MM.1S (cell line): ENCODE measurements around the gene MARS2.
"Not testable (repeated sequence)": the region's sequence is repeated elsewhere in the genome, so short reads cannot be mapped to it uniquely, and the experiment has no call there.

ENCODE experiments used
- DNase-seq: peaks from one replicate; pipeline ENCODE4 v3.0.0-alpha.2; 2015
- H2AFZ ChIP-seq: fragments of 300-600 bp; sonication (generic); 2 replicates; pipeline ENCODE4 v1.6.0; 2016; ENCODE audit warnings: antibody characterized with exemption, low read length
- H3F3A ChIP-seq: fragments of 300-600 bp; sonication (generic); 2 replicates; pipeline ENCODE4 v1.6.1; 2016; ENCODE audit warnings: mild to moderate bottlenecking, antibody characterized with exemption, low read length, moderate library complexity, mixed read lengths; ENCODE audit not compliant: insufficient read depth
- H3K27ac ChIP-seq: fragments of 300-600 bp; sonication (generic); 2 replicates; pipeline ENCODE4 v1.5.1; 2016; ENCODE audit warnings: mild to moderate bottlenecking, low read length
- H3K27me3 ChIP-seq: fragments of 300-600 bp; sonication (generic); replicated peaks from 2 replicates; pipeline ENCODE4 v1.6.0; 2016; ENCODE audit warnings: low read length; ENCODE audit not compliant: insufficient read depth
- H3K36me3 ChIP-seq: fragments of 300-600 bp; sonication (generic); replicated peaks from 2 replicates; pipeline ENCODE4 v1.6.1; 2016; ENCODE audit warnings: mild to moderate bottlenecking, low read length, mixed read lengths; ENCODE audit not compliant: insufficient read depth
- H3K4me1 ChIP-seq: fragments of 300-600 bp; sonication (generic); 2 replicates; pipeline ENCODE4 v1.6.1; 2016; ENCODE audit warnings: low read length, mixed read lengths
- H3K4me2 ChIP-seq: fragments of 300-600 bp; sonication (generic); 2 replicates; pipeline ENCODE4 v1.6.0; 2016; ENCODE audit warnings: low read depth, low read length
- H3K4me3 ChIP-seq: fragments of 300-600 bp; sonication (generic); 2 replicates; pipeline ENCODE4 v1.5.1; 2016; ENCODE audit warnings: low read length, mixed read lengths
- H3K79me2 ChIP-seq: fragments of 300-600 bp; sonication (generic); 2 replicates; pipeline ENCODE4 v1.6.1; 2016; ENCODE audit warnings: mixed run types, low read length, mixed read lengths
- H3K9ac ChIP-seq: fragments of 300-600 bp; sonication (generic); 2 replicates; pipeline ENCODE4 v1.6.1; 2016; ENCODE audit warnings: low read length, mixed read lengths
- H3K9me2 ChIP-seq: fragments of 300-600 bp; sonication (generic); replicated peaks from 2 replicates; pipeline ENCODE4 v1.6.1; 2016; ENCODE audit warnings: mild to moderate bottlenecking, low read length, mixed read lengths; ENCODE audit not compliant: insufficient read depth
- H3K9me3 ChIP-seq: fragments of 300-600 bp; sonication (generic); replicated peaks from 2 replicates; pipeline ENCODE4 v1.6.1; 2016; ENCODE audit warnings: mild to moderate bottlenecking, low read length, mixed read lengths; ENCODE audit not compliant: insufficient read depth
- H4K20me1 ChIP-seq: fragments of 300-600 bp; sonication (generic); 2 replicates; pipeline ENCODE4 v1.6.1; 2016; ENCODE audit warnings: mild to moderate bottlenecking, low read length, moderate library complexity, mixed read lengths; ENCODE audit not compliant: insufficient read depth
- CTCF ChIP-seq: fragments of 300-600 bp; sonication (generic); IDR thresholded peaks from 2 replicates; pipeline ENCODE4 v1.5.1; 2016; ENCODE audit warnings: antibody characterized with exemption, low read length, mixed read lengths
- EZH2 ChIP-seq: fragments of 300-600 bp; sonication (generic); optimal IDR thresholded peaks from 2 replicates; pipeline ENCODE3; 2017; ENCODE audit warnings: low read depth, mild to moderate bottlenecking, antibody characterized with exemption, low read length, mixed read lengths
- EZH2phosphoT487 ChIP-seq: fragments of 300-600 bp; sonication (generic); IDR thresholded peaks from 2 replicates; pipeline ENCODE4 v1.6.1; 2018; ENCODE audit warnings: antibody characterized with exemption, low read length

MARS2 gene

DNA sequence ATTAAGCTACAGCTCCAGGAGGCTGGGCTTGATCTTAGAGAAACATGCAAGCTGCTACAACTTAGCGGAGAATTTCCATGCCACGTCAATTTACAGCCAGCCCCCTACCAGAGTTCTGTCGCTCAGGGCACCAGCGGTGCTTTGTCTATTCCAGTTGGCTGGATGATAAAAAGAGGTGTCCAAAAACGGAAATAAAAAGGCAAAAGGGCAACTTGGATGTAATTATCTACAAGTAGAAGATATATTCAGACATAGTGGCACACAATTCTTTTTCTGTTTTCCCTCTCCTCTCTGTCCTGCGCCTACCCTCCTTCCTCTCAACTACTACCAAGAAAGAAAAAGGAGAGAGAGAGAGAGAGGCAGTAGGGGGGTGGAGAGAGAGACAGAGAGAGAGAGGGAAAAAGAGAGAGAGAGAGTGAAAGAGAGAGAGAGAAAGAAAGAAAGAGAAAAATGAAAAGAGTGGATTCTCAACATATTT is 29.4 kb upstream of the MARS2 start:
- H3K9me2 ChIP-seq: no peaks in the 10 kb centered on the region
- H2AFZ ChIP-seq: no peak overlapping the region
- no peaks in the 10 kb centered on the region for H3F3A ChIP-seq
- H3K4me2 ChIP-seq: no peak overlapping the region
- no peak for TF ChIP-seq EZH2
- no peak for TF ChIP-seq CTCF
- no peak for TF ChIP-seq EZH2phosphoT487
- no peaks in the 10 kb centered on the region for H3K9me3 ChIP-seq
- no peaks in the 10 kb centered on the region for H3K79me2 ChIP-seq
- no peak overlapping the region for H3K9ac ChIP-seq
- DNase-seq: no peak
- no peaks in the 10 kb centered on the region for H3K36me3 ChIP-seq
- no peaks in the 10 kb centered on the region for H3K4me1 ChIP-seq
- no peaks in the 10 kb centered on the region for H3K27me3 ChIP-seq
- no peaks in the 10 kb centered on the region for H4K20me1 ChIP-seq
- no peak overlapping the region for H3K4me3 ChIP-seq
- no peak overlapping the region for H3K27ac ChIP-seq

GRCh38 chr2:197677056-197677455 is 28.1 kb upstream of the MARS2 start:
- H3K27me3 ChIP-seq: no peaks in the 10 kb centered on the region
- H2AFZ ChIP-seq: no peak overlapping the region
- no peak overlapping the region for H3K9ac ChIP-seq
- no peaks in the 10 kb centered on the region for H3F3A ChIP-seq
- no peaks in the 10 kb centered on the region for H3K4me1 ChIP-seq
- no peak for TF ChIP-seq EZH2phosphoT487
- TF ChIP-seq EZH2: no peak
- TF ChIP-seq CTCF: no peak
- no peak for DNase-seq
- H4K20me1 ChIP-seq: no peaks in the 10 kb centered on the region
- no peak overlapping the region for H3K4me3 ChIP-seq
- H3K27ac ChIP-seq: no peak overlapping the region
- H3K4me2 ChIP-seq: no peak overlapping the region
- no peaks in the 10 kb centered on the region for H3K79me2 ChIP-seq
- H3K9me2 ChIP-seq: no peaks in the 10 kb centered on the region
- no peaks in the 10 kb centered on the region for H3K36me3 ChIP-seq
- H3K9me3 ChIP-seq: no peaks in the 10 kb centered on the region

GRCh38 chr2:197677483-197677882 is 27.7 kb upstream of the MARS2 start:
- Histone ChIP-seq H3K9me3 (no peaks in the 10 kb centered on the region), H4K20me1 (no peaks in the 10 kb centered on the region), H3K4me2 (no peak overlapping the region), H3F3A (no peaks in the 10 kb centered on the region), H2AFZ (no peak overlapping the region), H3K4me3 (no peak overlapping the region), H3K9ac (no peak overlapping the region), H3K9me2 (no peaks in the 10 kb centered on the region), H3K27ac (no peak overlapping the region), H3K36me3 (no peaks in the 10 kb centered on the region), H3K79me2 (no peaks in the 10 kb centered on the region), H3K4me1 (no peaks in the 10 kb centered on the region), H3K27me3 (no peaks in the 10 kb centered on the region)
- DNase-seq: no peak
- TF ChIP-seq CTCF (no peak), EZH2 (no peak), EZH2phosphoT487 (no peak)

GRCh38 chr2:197695206-197695605 is 10.0 kb upstream of the MARS2 start:
- H3K4me3 ChIP-seq, H3K36me3 ChIP-seq, H3K27ac ChIP-seq, DNase-seq, H4K20me1 ChIP-seq, H2AFZ ChIP-seq, H3K9me3 ChIP-seq, H3K27me3 ChIP-seq, H3K9ac ChIP-seq, H3K4me1 ChIP-seq, H3K79me2 ChIP-seq, H3K4me2 ChIP-seq, H3K9me2 ChIP-seq, H3F3A ChIP-seq: not testable (repeated sequence)

DNA sequence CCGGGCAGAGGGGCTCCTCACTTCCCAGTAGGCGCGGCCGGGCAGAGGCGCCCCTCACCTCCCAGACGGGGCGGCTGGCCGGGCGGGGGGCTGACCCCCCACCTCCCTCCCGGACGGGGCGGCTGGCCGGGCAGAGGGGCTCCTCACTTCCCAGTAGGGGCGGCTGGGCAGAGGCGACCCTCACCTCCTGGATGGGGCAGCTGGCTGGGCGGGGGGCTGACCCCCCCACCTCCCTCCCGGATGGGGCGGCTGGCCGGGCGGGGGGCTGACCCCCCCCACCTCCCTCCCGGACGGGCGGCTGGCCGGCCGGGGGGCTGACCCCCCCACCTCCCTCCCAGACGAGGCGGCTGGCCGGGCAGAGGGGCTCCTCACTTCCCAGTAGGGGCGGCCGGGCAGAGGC is 9.2 kb upstream of the MARS2 start:
- H3K79me2 ChIP-seq, DNase-seq: not testable (repeated sequence)

DNA sequence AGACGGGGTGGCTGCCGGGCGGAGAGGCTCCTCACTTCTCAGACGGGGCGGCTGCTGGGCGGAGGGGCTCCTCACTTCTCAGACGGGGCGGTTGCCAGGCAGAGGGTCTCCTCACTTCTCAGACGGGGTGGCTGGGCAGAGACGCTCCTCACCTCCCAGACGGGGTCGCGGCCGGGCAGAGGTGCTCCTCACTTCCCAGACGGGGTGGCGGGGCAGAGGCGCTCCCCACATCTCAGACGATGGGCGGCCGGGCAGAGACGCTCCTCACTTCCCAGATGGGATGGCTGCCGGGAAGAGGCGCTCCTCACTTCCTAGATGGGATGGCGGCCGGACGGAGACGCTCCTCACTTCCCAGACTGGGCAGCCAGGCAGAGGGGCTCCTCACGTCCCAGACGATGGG is 8.6 kb upstream of the MARS2 start:
- not testable (repeated sequence) for H2AFZ ChIP-seq, DNase-seq, H3K9ac ChIP-seq, H4K20me1 ChIP-seq, H3K79me2 ChIP-seq, H3K9me2 ChIP-seq, H3K4me2 ChIP-seq, H3K4me1 ChIP-seq, H3K9me3 ChIP-seq, H3F3A ChIP-seq, H3K27ac ChIP-seq, H3K4me3 ChIP-seq, H3K36me3 ChIP-seq, H3K27me3 ChIP-seq

More for the DNA sequence above, 9.2 kb upstream of the MARS2 start:
- not testable (repeated sequence) for H3K27me3 ChIP-seq, H3K4me3 ChIP-seq, H3K27ac ChIP-seq, H3F3A ChIP-seq, H3K4me1 ChIP-seq, H3K9me2 ChIP-seq, H2AFZ ChIP-seq, H3K4me2 ChIP-seq, H4K20me1 ChIP-seq, H3K36me3 ChIP-seq, H3K9ac ChIP-seq, H3K9me3 ChIP-seq
